ENCODE measurements around the gene ZNF148.

The ZNF148 gene

DNA sequence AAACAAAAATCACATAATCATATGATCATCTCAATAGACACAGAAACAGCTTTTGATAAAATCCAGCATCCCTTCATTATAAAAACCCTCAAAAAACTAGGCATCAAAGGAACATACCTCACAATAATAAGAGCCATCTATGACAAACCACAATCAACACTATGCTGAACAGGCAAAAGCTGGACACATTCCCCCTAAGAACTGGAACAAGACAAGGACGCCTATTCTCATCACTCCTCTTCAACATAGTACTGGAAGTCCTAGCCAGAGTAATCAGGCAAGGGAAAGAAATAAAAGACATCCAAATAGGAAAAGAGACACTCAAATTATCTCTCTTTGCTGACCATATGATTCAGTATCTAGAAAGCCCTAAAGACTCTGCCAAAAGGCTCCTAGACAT is 107.7 kb downstream of the ZNF148 start:
- no peak for TF ChIP-seq CTCF (IDR thresholded peaks at IDR 0.05; ENCODE audit: insufficient read depth, low read depth, low read length, missing control alignments)
- H3K4me3 ChIP-seq (ENCODE audit: low read length): no peak overlapping the region
- DNase-seq (ENCODE audit: low read depth): no peak

DNA sequence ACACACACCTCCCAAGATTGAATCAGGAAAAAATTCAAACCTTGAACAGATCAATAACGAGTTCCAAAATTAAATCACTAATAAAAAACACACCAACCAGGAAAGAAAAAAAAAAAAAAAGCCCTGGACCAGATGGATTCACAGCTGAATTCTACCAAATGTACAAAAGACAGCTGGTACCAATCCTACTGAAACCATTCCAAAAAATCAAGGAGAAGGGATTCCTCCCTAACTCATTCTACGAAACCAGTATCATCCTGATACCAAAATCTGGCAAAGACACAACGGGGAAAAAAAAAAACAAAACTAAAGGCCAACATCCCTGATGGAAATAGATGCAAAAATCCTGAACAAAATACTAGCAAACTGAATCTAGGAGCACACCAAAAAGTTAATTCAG is 108.2 kb downstream of the ZNF148 start:
- DNase-seq (ENCODE audit: low read depth): no peak
- no peak for TF ChIP-seq CTCF (IDR thresholded peaks at IDR 0.05; ENCODE audit: insufficient read depth, low read depth, low read length, missing control alignments)
- no peak overlapping the region for H3K4me3 ChIP-seq (ENCODE audit: low read length)

GRCh38 chr3:125262161-125262560 is 113.0 kb downstream of the ZNF148 start:
- no peak overlapping the region for H3K4me3 ChIP-seq (ENCODE audit: low read length)
- DNase-seq (ENCODE audit: low read depth): no peak
- TF ChIP-seq CTCF (IDR thresholded peaks at IDR 0.05; ENCODE audit: insufficient read depth, low read depth, low read length, missing control alignments): no peak

GRCh38 chr3:125261031-125261430 is 114.1 kb downstream of the ZNF148 start:
- TF ChIP-seq CTCF (IDR thresholded peaks at IDR 0.05; ENCODE audit: insufficient read depth, low read depth, low read length, missing control alignments): no peak
- no peak overlapping the region for H3K4me3 ChIP-seq (ENCODE audit: low read length)
- no peak for DNase-seq (ENCODE audit: low read depth)

DNA sequence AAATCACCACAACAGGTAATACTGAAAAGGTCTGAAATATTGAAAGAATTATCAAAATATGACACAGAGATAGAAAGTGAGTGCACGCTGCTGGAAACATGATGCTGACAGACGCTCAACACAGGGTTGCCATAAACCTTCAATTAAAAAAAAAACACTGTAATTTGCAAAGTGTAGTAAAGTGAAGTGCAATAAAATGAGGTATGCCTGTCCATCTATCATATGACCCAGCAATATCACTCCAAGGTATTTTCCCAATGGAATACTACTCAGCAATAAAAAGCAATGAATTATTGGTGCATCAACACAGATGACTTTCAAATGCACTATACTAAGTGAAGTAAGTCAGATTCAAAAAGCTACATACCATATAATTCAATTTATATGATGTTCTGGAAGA is 115.0 kb downstream of the ZNF148 start:
- TF ChIP-seq CTCF (IDR thresholded peaks at IDR 0.05; ENCODE audit: insufficient read depth, low read depth, low read length, missing control alignments): no peak
- no peak for DNase-seq (ENCODE audit: low read depth)
- H3K4me3 ChIP-seq (ENCODE audit: low read length): no peak overlapping the region

- H3K4me3 ChIP-seq (ENCODE audit: low read length): no peak overlapping the region
These were observed 117.6 kb downstream of the ZNF148 start for GRCh38 chr3:125257536-125257935.

More at GRCh38 chr3:125257536-125257935, 117.6 kb downstream of the ZNF148 start:
- no peak for DNase-seq (ENCODE audit: low read depth)
- TF ChIP-seq CTCF (IDR thresholded peaks at IDR 0.05; ENCODE audit: insufficient read depth, low read depth, low read length, missing control alignments): no peak
